Keratinocyte (primary cell): ENCODE data around the gene CEBPG.

Experiments used
- EZH2 ChIP-seq: IDR thresholded peaks from one replicate; pipeline ENCODE4 v1.6.1; 2012; ENCODE audit warnings: inconsistent platforms, mild to moderate bottlenecking, low read length, moderate library complexity
- TF ChIP-seq, protein P1 (sequence below), 3 experiments: IDR thresholded peaks in 1 of 3; conservative IDR thresholded peaks in 1 of 3; optimal IDR thresholded peaks in 1 of 3; 2 replicates in 2 of 3; 3 replicates in 1 of 3; pipeline versions ENCODE3 to v1.5.1; 2011; ENCODE audit warnings: low read length in 3 of 3, mild to moderate bottlenecking in 3 of 3, moderate library complexity in 2 of 3, control low read depth in 1 of 3, inconsistent platforms in 1 of 3; ENCODE audit not compliant: insufficient read depth in 2 of 3; ENCODE audit errors: extremely low read depth in 1 of 3

DNA sequence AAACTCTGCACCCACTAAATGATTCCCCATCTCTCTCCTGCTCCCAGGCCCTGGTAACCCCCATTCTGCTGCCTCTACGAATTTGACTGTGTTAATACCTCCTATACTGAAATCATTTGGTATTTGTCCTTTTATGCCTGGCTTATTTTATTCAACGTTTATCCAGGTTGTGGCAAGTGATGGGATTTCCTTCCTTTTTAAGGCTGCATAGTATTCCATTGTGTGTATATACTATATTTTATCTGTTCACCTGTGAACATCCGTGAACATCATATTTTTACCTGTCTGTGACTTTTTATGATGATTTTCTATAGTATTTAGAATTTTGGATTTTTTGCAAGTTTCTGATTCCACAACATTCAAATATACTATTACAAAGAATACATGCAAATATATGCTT is 13.9 kb upstream of the CEBPG start:
- TF ChIP-seq EZH2: no peak
- TF ChIP-seq, protein P1, sequence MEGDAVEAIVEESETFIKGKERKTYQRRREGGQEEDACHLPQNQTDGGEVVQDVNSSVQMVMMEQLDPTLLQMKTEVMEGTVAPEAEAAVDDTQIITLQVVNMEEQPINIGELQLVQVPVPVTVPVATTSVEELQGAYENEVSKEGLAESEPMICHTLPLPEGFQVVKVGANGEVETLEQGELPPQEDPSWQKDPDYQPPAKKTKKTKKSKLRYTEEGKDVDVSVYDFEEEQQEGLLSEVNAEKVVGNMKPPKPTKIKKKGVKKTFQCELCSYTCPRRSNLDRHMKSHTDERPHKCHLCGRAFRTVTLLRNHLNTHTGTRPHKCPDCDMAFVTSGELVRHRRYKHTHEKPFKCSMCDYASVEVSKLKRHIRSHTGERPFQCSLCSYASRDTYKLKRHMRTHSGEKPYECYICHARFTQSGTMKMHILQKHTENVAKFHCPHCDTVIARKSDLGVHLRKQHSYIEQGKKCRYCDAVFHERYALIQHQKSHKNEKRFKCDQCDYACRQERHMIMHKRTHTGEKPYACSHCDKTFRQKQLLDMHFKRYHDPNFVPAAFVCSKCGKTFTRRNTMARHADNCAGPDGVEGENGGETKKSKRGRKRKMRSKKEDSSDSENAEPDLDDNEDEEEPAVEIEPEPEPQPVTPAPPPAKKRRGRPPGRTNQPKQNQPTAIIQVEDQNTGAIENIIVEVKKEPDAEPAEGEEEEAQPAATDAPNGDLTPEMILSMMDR (optimal IDR thresholded peaks at IDR 0.05 in 1 of 3, IDR thresholded peaks at IDR 0.05 in 1 of 3, conservative IDR thresholded peaks at IDR 0.05 in 1 of 3; ENCODE audit: extremely low read depth in 1 of 3, insufficient read depth in 2 of 3, low read length in 3 of 3): no peak
